Stimulated activated CD4-positive, alpha-beta T cell treated with anti-CD3 and anti-CD28 coated beads, Interleukin-1b, Interleukin-23, amount 100 ng/mL, for 1 hour (primary cell): ENCODE data around the gene BTRC.
"Not testable (repeated sequence)": the region's sequence is repeated elsewhere in the genome, so short reads cannot be mapped to it uniquely, and the experiment has no call there.

Source experiments
- DNase-seq, 2 donors: peaks; one replicate each; pipeline ENCODE4 v3.0.0-alpha.2; 2020; ENCODE audit warnings: low read depth in 2 of 2

The BTRC gene

DNA sequence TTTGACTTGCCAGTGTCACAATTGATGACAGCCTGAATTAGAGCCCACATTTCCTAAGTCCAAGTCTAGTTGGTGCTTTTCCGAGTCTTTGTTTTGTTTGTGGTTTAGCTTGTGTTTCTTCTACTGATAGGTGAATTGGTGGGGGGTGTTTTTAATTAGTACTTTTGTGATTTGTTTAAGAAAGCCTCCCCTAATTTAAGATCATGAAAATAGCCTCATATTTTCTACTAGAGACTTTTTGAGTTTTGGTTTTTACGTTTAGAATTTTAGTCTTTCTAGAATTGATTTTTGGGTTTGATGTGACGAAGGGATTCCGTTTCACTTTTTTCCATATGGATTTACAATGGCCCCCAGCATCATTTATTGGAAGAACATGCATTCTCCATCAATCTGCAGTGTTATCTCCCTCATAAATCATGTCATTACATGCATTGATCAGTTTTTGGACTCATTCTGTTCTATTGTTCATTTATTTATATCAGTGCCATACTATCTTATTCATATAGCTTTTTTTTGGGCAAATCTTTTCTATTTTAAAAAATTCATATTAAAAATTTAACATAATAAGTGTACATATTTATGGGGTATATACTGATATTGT is 32.8 kb downstream of the BTRC start:
- no peak for DNase-seq

DNA sequence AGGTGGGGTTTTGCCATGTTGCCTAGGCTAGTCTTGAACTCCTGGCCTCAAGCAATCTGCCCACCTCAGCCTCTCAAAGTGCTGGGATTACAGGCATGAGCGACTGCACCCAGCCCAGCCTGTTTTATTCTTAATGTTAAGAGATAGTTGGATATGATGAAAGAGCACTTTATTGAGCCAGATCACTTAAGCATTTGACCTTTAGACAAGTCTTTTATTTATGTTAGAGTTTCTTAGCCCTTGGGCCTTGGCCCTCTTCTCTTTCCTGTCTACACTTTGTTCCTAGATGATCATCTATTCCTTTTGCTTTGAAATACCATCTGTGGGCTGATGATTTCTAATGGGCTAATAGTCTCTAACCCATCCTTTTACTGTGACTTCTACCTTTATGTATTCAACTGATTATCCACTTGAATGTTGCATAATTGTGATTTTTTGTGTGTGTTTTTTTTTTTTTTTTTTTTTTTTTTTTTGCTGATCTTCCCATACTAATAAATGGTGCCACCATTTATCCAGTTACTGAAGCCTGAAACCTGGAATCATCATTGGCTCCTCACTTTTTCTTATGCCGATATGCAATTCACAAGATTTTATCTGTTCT is 34.8 kb downstream of the BTRC start:
- DNase-seq, result no peak

DNA sequence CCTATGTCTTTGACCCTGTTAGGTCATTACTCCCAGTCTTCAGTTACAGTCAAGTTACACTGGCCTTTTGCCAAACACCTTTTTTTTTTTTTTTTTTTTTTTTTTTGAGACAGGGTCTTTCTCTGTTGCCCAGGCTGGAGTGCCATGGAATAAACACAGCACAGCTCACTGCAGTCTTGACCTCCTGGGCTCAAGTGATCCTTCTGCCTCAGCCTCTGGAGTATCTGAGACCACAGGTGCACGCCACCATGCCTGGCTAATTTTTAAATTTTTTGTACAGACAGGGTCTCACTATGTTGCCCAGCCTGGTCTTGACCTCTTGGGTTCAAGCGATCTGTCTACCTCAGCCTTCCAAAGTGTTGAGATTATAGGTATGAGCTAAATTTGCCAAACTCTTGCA is 35.6 kb downstream of the BTRC start:
- not testable (repeated sequence) for DNase-seq

DNA sequence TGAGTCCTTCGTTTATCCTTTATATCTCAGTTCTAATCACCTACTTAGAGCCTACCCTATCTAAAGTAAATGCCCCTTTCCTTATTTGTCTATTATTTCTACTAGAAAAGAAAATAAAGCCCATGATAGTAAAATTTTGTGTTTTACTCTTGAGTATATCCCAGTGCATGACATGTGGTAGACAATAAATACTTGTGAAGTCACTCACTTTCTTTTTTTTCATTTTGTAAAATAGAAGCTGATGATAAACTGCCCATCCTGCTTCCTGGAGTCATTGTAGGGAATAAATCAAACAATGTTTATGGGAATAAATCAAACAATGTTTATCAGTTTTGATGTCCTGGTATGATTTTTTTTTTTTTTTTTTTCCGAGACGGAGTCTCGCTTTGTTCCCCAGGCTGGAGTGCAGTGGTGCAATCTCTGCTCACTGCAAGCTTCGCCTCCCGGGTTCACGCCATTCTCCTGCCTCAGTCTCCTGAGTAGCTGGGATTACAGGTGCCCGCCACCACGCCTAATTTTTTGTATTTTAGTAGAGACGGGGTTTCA is 36.1 kb downstream of the BTRC start:
- DNase-seq, result no peak

DNA sequence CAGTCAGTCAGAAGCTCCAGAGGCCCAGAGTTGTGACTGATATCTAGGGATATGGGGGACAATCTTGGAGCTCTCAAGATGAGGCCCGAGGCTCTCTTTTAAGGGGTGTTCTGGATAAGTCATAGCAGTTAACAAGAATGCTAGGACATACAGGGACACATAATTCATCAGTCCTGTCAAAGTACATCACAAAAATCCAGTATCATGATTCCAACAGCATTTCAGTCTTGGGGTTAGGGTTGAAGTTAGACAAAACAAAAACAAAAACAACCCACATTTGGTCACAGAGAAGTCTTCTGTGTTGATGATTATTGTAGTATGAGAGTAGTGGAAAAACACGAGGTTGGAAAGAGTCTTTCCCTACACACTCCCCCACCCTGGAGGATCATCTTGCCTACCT is 39.4 kb downstream of the BTRC start:
- no peak for DNase-seq

DNA sequence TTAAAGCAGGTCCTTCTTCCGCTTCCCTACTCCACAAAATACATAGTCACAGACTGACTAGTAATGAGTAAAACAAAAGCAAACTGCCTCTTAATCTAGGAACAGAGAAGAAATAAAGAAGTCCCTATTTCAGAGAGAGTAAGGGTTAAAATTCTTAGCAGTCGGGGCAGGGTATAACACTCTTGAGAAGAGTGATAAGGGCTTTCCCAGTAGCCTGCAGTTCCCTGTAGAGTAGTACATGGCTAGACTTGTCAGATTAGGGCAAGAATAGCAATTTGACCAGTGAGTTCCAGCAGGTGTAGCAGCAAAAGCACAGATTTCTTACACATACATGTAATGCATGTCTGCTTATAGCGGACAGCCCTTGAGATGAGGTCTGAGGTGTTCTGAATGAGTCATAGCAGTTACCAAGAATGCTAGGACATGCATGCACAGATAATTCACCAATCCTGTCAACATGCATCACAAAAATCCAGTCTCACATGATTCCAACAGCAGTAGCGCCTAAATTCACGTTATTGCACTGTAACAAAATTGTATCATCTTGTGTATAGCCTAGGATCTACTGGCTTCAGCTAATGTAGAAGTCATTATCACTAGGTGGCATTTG is 40.7 kb downstream of the BTRC start:
- no peak for DNase-seq

DNA sequence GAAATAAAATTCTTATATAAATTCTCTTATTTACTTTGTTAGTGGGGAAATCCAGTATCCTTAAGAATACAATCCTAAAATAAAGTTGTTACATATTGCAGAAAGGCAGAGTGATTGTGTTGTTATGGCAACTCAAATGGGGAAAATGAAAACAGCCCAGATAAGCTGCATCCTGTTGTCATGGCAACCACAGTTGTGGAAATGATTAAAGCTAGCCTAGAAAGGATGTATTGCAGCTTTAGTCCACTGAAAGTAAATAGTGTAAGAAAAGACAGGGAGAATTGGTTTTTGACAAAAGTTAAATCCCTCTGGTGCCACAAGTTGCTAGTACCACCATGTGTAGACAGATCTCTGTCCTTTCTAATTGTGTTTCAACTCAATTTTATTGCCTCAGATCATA is 43.2 kb downstream of the BTRC start:
- DNase-seq, result peak in 1 of 2 donors; percentile 13

DNA sequence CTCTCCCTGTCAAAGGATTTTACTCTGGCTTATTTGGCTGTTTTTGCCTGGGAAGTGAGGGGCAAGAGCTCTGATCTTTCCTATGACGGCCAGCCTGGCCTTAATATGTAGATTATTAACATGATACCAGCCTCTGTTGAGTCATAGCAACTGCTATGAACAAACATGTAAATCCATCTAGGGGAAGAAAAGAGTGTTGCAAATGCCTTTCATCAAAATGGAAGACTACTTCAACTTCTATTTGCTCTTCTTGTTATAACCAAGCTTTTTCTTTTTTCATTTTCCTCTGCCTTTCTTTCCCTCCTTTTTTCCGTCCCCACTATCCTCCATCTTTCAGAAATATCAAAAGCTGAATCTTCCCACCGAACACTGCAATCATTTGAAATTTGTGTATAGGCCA is 46.6 kb downstream of the BTRC start:
- DNase-seq, result no peak

DNA sequence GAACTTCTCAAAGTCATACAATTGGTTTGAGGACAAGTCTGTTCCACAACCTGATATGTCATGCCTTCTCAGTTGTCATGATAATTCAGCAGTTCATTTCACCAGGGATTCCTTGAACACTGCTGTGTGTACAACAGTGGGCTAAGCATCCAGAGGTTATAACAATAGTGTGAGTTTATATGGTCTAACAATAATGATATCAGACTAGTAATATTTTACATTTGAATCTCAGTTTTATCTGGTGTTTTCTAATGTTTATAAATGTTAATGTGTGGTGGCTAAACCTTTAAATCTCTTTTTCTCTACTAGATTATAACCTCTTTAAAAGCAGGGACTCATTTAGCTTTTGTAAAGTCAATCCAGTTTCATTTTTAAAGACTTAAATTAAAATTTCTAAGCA is 48.7 kb downstream of the BTRC start:
- DNase-seq, result no peak

DNA sequence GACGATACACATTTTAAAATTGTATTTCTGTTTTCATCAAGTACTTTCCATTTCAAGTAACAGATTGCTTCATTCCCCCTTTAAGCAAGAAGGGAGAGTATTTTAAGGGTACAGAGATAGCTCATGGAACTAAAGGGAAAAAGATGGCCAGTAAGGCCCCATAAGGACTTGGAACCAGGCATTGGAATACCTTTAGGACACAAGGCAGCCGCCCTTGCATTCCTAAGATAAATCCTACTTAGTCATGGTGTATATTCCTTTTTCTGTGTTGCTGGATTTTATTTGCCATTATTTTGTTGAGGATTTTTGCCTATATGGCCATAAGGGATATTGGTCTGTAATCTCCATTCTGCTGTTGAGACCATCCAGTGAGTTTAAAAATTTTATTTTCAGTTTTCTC is 49.2 kb downstream of the BTRC start:
- no peak for DNase-seq

DNA sequence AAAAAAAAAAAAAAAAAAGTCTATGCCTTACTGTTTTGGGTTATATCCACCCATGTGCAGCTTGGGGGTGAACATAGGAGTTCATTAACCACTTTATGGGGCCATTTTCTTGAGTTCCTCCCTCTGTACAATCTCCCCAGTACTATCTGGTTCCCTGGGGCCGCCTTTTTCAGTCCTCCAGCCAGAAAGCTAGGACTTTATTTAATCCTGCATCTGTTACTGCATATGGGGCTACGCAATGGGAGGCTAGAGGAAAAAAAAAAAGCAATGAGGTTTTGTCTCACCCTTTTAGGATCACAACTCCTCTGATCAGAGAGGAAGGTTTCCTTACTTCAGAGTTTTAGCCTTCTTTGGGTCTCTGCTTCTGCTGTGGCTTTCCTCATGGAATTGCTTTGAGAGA is 51.0 kb downstream of the BTRC start:
- DNase-seq, result no peak

DNA sequence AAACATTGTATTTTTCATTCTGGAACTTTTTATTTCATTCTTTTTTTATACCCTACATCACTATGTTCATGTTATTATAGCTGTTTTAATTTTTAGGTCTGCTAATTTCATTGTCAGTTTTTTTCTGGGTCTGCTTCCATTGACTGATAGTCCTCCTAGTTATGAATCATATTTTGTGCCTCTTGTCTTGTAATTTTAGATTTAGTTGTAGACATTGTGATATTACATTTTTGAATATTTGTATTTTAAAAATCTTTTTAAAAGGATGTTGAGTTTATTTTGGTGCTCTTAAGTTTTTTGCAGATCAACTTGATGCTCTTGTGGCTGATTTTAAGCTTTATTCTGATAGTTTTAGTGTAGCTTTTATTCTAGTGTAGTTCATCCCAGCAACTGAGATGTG is 57.6 kb downstream of the BTRC start:
- no peak for DNase-seq

DNA sequence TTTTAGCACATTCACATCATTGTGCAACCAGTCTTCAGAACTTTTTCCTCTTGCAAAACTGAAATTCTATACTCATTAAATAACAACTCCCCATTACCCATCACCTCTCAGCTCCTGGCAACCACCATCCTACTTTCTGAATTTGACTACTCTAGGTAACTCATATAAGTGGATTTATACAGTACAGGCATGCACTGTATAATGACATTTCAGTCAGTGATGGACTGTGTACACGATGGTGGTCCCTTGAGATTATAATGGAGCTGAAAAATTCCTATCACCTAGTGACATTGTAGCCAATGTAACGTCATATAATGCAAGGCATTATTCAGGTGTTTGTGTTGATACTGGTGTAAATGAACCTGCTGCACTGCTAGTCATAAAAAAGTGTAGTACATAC is 60.1 kb downstream of the BTRC start:
- no peak for DNase-seq

DNA sequence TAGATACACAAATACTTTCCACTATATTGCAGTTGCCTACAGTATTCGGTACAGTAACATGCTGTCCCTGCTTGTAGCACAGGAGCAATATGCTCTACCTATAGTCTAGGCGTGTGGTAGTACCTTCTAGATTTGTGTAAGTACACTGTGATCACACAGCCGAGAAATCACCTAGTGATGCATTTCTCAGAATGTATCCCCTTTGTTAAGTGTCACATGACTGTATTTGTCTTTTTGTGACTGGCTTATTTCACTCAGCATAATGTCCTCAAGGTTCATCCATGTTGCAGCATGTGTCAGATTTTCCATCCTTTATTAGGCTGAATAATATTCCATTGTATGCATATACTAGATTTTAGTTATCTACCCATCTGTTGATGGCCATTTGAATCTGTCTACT is 61.9 kb downstream of the BTRC start:
- no peak for DNase-seq

DNA sequence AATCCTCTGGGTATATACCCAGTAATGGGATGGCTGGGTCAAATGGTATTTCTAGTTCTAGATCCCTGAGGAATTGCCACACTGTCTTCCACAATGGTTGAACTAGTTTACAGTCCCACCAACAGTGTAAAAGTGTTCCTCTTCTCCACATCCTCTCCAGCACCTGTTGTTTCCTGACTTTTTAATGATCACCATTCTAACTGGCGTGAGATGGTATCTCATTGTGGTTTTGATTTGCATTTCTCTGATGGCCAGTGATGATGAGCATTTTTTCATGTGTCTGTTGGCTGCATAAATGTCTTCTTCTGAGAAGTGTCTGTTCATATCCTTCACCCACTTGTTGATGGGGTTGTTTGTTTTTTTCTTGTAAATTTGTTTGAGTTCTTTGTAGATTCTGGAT is 68.0 kb downstream of the BTRC start:
- not testable (repeated sequence) for DNase-seq

DNA sequence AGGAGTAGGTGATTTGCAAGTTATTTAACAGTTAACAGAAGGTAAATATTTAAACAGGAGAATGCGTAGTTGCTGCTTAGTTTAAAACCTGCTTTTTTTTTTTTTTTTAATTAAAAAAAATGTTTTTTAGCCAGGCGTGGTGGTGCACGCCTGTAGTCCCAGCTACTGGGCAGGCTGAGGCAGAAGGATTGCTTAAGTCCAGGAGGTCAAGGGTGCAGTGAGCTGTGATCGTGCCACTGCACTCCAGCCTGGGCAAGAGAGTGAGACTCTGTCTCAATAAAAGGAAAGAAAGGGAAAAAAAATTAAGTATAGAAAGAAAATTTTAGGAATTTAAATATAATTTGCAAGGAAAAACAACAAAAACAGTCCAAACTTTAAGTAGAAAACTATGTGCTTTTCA is 71.6 kb downstream of the BTRC start:
- DNase-seq, result no peak

DNA sequence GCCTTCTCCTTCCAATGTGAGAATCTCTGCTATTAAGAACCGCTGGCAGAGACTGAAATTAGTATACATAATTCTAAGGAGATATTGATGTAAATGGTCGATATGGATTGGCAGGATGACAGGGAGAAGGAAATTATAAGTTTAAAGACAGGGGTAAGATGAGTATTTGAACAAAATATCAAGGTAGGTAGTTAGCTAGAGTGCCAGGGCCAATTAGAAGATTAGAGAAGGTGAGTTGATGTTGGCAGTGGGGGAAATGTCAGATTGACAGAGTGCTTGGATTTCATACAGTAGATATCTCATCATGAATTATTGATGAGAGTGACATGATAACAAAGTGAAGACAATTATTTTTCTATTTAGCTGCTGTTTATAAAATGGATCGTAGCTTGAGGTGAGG is 74.1 kb downstream of the BTRC start:
- DNase-seq, result no peak

DNA sequence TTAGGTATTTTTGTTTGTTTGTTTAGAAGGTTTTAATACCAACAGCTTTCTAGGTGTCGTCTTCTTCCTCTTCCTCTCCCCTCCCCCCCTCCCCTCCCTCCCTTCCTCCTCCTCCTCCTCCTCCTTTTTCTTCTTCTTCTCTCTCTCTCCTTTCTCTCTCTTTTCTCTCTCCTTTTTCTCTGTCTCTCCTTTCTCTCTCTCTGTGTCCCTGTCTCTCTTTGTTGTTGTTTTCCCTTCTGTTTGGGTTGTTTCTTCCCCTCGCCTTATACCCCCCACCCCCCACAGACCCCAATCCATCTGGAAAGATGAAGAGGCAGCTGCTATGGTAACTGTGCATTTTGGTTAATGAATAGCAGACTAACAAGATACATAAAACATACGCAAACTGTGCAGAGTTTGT is 75.5 kb downstream of the BTRC start:
- DNase-seq, result no peak

DNA sequence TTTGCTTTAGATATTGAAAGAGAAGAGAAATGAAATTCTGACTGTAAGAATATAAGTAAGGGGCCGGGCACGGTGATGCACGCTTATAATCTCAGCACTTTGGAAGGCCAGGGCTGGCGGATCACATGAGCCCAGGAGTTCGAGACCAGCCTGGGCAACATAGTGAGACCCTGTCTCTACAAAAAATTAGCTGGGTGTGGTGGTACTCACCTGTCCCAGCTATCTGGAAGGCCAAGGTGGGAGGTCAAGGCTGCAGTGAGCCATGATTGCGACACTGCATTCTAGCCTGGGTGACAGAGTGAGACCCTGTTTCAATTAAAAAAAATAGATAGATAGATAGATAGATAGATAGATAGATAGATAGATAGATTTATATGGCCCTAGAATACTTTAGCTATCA is 82.3 kb downstream of the BTRC start:
- DNase-seq, result no peak

DNA sequence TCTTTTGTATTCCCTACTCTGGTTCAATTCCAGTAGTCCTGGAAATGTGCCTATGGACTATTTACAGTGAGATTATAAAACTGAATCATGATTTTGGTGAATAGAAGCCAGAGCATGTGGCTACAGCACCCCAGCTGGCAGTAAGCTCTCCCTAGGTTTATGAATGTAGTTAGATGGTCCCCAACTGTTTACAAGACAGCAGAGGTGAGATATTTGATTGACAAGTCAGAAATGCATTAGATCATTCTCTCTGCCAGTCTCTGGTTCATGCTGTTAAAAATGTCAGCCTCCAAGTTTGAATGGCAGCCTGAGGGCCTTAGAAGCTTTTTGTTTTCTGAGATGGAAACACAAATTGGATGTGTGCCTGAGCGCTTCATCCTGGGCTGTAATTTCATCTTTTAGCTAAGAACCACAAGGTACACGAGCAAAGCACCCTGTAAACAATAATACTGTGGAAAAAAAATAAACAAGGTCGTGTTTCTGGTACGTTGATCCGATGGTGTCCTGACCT is 85.0 kb downstream of the BTRC start:
- DNase-seq, result no peak

DNA sequence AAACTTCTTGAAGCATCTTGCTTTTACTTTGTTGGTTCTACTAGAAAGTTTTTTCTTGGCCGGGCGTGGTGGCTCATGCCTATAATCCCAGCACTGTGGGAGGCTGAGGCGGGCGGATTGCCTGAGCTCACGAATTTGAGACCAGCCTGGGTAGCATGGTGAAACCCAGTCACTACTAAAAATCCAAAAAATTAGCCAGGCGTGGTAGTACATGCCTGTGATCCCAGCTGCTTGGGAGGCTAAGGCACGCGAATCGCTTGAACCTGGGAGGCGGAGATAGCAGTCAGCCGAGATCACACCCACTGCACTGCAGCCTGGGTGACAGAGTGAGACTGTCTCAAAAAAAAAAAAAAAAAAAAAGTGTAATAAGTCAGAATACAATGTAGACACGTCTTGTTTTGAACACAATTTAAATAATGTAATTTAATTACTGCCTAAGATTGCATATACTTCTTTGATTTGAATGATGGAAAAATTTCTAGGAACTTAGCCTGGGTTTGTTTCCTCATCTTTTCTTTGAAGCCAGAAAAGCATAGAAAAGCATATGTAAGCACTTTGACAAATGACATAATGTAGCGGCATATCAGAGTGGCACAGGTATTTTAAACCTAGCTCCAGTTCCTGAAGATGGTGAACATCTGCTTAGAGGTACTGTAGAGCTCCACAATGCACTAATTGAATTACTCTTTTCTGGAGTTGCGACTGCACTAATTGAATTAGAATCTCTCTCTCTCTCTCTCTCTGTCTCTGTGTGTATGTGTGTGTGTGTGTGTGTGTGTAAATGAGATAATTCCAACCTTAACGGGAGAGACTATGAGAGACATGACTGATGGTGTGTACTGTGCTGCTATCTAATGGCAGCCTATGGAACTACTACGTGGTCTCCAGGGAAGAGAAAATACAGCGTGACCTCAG is 87.8 kb downstream of the BTRC start:
- no peak for DNase-seq

DNA sequence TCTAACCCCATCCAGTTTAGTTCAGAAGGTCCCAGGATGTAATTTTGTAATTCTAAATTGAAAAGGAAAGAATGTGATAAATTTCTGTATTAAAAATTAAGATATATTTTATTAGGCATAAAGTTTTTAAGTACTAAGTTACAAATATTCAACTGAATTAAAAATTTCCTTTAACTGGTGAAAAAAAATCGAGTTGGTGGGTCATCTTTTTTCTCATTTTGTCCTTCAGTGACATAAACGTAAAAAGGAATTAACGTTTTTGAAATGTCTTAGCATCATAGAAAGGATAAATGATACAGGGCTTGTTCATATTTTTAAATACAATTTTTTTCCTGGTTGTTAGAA is 88.5 kb downstream of the BTRC start:
- no peak for DNase-seq
